HG03439 (cell line): Measurements from ENCODE around the gene CLDND1.
A peak's percentile ranks its signal among the peaks of the same experiment; 100 is the strongest.

Source experiments
- ATAC-seq: cut with Tn5 transposase; IDR thresholded peaks from one replicate; pipeline ENCODE4 v1.9.1; 2021; ENCODE audit warnings: mild to moderate bottlenecking, moderate library complexity; ENCODE audit not compliant: unreplicated experiment

Gene CLDND1

GRCh38 chr3:98521897-98522543 lies 682 bp downstream of the CLDND1 start:
- peak; percentile 45 for ATAC-seq

- no peak for ATAC-seq
Measured at GRCh38 chr3:98519351-98519750, 3.4 kb downstream of the CLDND1 start.

GRCh38 chr3:98518816-98519215 lies 3.9 kb downstream of the CLDND1 start:
- no peak for ATAC-seq

GRCh38 chr3:98514948-98515347 lies 7.8 kb downstream of the CLDND1 start:
- ATAC-seq, result no peak

- ATAC-seq, result no peak
Measured at GRCh38 chr3:98513736-98514135, 9.0 kb downstream of the CLDND1 start.

- ATAC-seq, result no peak
Measured at GRCh38 chr3:98513091-98513511, 9.6 kb downstream of the CLDND1 start.

- ATAC-seq, result no peak
Measured at GRCh38 chr3:98512576-98512975, 10.1 kb downstream of the CLDND1 start.

GRCh38 chr3:98508582-98508981 lies 14.1 kb downstream of the CLDND1 start:
- no peak for ATAC-seq

GRCh38 chr3:98504539-98504938 lies 18.2 kb downstream of the CLDND1 start:
- ATAC-seq, result no peak

GRCh38 chr3:98501863-98502576 lies 20.7 kb downstream of the CLDND1 start:
- ATAC-seq, result no peak

- no peak for ATAC-seq
Measured at GRCh38 chr3:98501270-98501669, 21.4 kb downstream of the CLDND1 start.

- ATAC-seq, result no peak
Measured at GRCh38 chr3:98500019-98500418, 22.7 kb downstream of the CLDND1 start.

- ATAC-seq, result no peak
Measured at GRCh38 chr3:98497381-98497780, 25.3 kb downstream of the CLDND1 start, which contains the start of gene OR5K2. TSS of gene OR5K2 (plus strand) at chr3:98497681. CDS start at chr3:98497681, 0 bp downstream.

GRCh38 chr3:98483626-98484025 lies 39.1 kb downstream of the CLDND1 start:
- no peak for ATAC-seq

GRCh38 chr3:98482717-98483482 lies 39.8 kb downstream of the CLDND1 start:
- ATAC-seq, result no peak
